HEK293T (cell line): ENCODE data around the gene TPSD1.

Experiments used
- ARNT ChIP-seq: fragments of 450-650 bp; IDR thresholded peaks from 2 replicates; pipeline ENCODE4 v1.6.1; 2017; ENCODE audit warnings: mild to moderate bottlenecking
- BHLHE40 ChIP-seq: fragments of 450-650 bp; IDR thresholded peaks from 2 replicates; pipeline ENCODE4 v1.6.1; 2016; ENCODE audit warnings: mild to moderate bottlenecking, moderate library complexity, borderline replicate concordance
- ELF4 ChIP-seq: fragments of 450-650 bp; IDR thresholded peaks from 2 replicates; pipeline ENCODE4 v1.6.1; 2017; ENCODE audit warnings: antibody characterized with exemption
- FOXK2 ChIP-seq: fragments of 450-650 bp; IDR thresholded peaks from 2 replicates; pipeline ENCODE4 v1.6.1; 2016; ENCODE audit warnings: mild to moderate bottlenecking
- FOXM1 ChIP-seq: fragments of 450-650 bp; IDR thresholded peaks from 2 replicates; pipeline ENCODE4 v1.6.1; 2017; ENCODE audit warnings: mild to moderate bottlenecking, borderline replicate concordance
- SP1 ChIP-seq: fragments of 450-650 bp; IDR thresholded peaks from 2 replicates; pipeline ENCODE4 v1.6.1; 2017
- TARDBP ChIP-seq: fragments of 450-650 bp; IDR thresholded peaks from 2 replicates; pipeline ENCODE4 v1.6.1; 2016

GRCh38 chr16:1220841-1221627, 34.8 kb upstream of the TPSD1 start:
- TF ChIP-seq TARDBP (no peak), FOXM1 (no peak), ARNT (no peak), BHLHE40 (no peak), FOXK2 (no peak), SP1 (no peak), ELF4 (no peak)
